SU-DHL-6 (cell line): Measurements from ENCODE around the gene CDK5RAP2.

Experiments
- H2AFZ ChIP-seq: fragments of 200-600 bp; sonication (generic); 2 replicates; pipeline ENCODE4 v1.6.1; 2014; ENCODE audit warnings: low read depth, mild to moderate bottlenecking, moderate library complexity, mixed read lengths, antibody characterized with exemption, low read length; ENCODE audit not compliant: severe bottlenecking
- H3F3A ChIP-seq: fragments of 200-600 bp; shearing (Covaris generic); 2 replicates; pipeline ENCODE4 v1.6.0; 2016; ENCODE audit warnings: antibody characterized with exemption, mild to moderate bottlenecking; ENCODE audit not compliant: insufficient read depth
- H3K27ac ChIP-seq: fragments of 200-600 bp; sonication (generic); 2 replicates; pipeline ENCODE4 v1.5.1; 2016; ENCODE audit warnings: low read depth, mild to moderate bottlenecking, low read length, moderate library complexity, mixed read lengths
- H3K27me3 ChIP-seq: fragments of 200-600 bp; sonication (generic), shearing (Covaris generic); 2 replicates; pipeline ENCODE4 v1.6.0; 2014; ENCODE audit warnings: mild to moderate bottlenecking, low read length
- H3K36me3 ChIP-seq: fragments of 200-600 bp; sonication (generic); 2 replicates; pipeline ENCODE4 v1.6.1; 2014; ENCODE audit warnings: mild to moderate bottlenecking, low read length, mixed read lengths
- H3K4me2 ChIP-seq: fragments of 300-600, 200-600 bp; shearing (Covaris generic), sonication (generic); 2 replicates; pipeline ENCODE4 v1.6.0; 2014; ENCODE audit warnings: low read length, low read depth, mild to moderate bottlenecking; ENCODE audit not compliant: poor library complexity, severe bottlenecking
- H3K4me3 ChIP-seq: fragments of 200-600 bp; sonication (generic); 2 replicates; pipeline ENCODE4 v1.5.1; 2014; ENCODE audit warnings: antibody characterized with exemption, low read length, mild to moderate bottlenecking, mixed read lengths; ENCODE audit not compliant: insufficient read depth, poor library complexity, severe bottlenecking
- H3K79me2 ChIP-seq: fragments of 200-600 bp; sonication (generic); 2 replicates; pipeline ENCODE4 v1.6.1; 2014; ENCODE audit warnings: mild to moderate bottlenecking, low read length, moderate library complexity; ENCODE audit not compliant: insufficient read depth
- H3K9ac ChIP-seq: fragments of 200-600 bp; sonication (generic); 2 replicates; pipeline ENCODE4 v1.7.0; 2014; ENCODE audit warnings: mild to moderate bottlenecking, low read length
- H3K9me2 ChIP-seq: fragments of 200-600 bp; sonication (generic); replicated peaks from 2 replicates; pipeline ENCODE4 v1.6.1; 2014; ENCODE audit warnings: low read length; ENCODE audit not compliant: insufficient read depth
- H3K9me3 ChIP-seq: fragments of 200-600 bp; sonication (generic); 2 replicates; pipeline ENCODE4 v1.6.1; 2014; ENCODE audit warnings: low read length, mixed read lengths; ENCODE audit not compliant: insufficient read depth
- H4K20me1 ChIP-seq: fragments of 200-600 bp; sonication (generic); 2 replicates; pipeline ENCODE4 v1.6.1; 2014; ENCODE audit warnings: low read depth, mild to moderate bottlenecking, antibody characterized with exemption, low read length, moderate library complexity, mixed read lengths
- CTCF ChIP-seq: fragments of 200-600 bp; sonication (generic); IDR thresholded peaks from one replicate; pipeline ENCODE4 v1.5.1; 2017; ENCODE audit warnings: antibody characterized with exemption, mild to moderate bottlenecking, low read length, moderate library complexity; ENCODE audit not compliant: insufficient read depth, poor library complexity, severe bottlenecking
- EZH2phosphoT487 ChIP-seq: fragments of 200-600 bp; sonication (generic), shearing (Covaris generic); conservative IDR thresholded peaks from 2 replicates; pipeline ENCODE4 v1.6.1; 2018; ENCODE audit warnings: mild to moderate bottlenecking, antibody characterized with exemption, low read length, moderate library complexity, mixed read lengths

CDK5RAP2 gene

DNA sequence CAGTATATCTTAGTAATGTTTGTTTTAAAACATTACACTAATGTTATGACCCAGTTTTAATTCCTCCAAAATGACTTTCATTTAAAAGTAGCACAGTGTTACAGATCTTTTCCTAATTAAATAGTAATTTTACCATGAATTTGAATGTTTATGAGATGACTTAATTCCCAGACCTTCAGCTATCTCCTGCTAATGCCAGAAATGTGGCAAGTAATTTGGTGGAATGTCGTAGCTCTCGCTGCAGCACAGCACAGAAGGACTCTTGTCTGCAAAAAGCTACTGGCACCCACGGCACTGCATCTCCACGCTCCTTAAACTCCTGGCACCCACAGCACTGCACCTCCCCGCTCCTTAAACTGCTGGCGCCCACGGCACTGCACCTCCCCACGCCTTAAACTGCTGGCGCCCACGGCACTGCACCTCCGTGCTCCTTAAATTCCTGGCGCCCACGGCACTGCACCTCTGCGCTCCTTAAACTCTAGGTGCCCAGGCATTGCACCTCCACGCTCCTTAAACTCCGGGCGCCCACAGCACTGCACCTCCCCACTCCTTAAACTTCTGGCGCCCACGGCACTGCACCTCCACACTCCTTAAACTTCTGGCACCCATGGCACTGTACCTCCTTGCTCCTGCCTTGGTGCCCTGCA, 163.1 kb downstream of the CDK5RAP2 start:
- Histone ChIP-seq H3K79me2 (no peaks in the 10 kb centered on the region), H3K36me3 (peaks cover 10% of the 10 kb centered on the region; the same call in 1 of the 2 replicates), H2AFZ (no peak overlapping the region), H4K20me1 (no peaks in the 10 kb centered on the region), H3K9me2 (no peaks in the 10 kb centered on the region), H3F3A (no peaks in the 10 kb centered on the region), H3K9ac (no peak overlapping the region), H3K9me3 (no peaks in the 10 kb centered on the region), H3K27me3 (no peaks in the 10 kb centered on the region), H3K4me2 (no peak overlapping the region), H3K4me3 (no peak overlapping the region), H3K27ac (no peak overlapping the region)
- TF ChIP-seq EZH2phosphoT487: no peak
- TF ChIP-seq CTCF: no peak

DNA sequence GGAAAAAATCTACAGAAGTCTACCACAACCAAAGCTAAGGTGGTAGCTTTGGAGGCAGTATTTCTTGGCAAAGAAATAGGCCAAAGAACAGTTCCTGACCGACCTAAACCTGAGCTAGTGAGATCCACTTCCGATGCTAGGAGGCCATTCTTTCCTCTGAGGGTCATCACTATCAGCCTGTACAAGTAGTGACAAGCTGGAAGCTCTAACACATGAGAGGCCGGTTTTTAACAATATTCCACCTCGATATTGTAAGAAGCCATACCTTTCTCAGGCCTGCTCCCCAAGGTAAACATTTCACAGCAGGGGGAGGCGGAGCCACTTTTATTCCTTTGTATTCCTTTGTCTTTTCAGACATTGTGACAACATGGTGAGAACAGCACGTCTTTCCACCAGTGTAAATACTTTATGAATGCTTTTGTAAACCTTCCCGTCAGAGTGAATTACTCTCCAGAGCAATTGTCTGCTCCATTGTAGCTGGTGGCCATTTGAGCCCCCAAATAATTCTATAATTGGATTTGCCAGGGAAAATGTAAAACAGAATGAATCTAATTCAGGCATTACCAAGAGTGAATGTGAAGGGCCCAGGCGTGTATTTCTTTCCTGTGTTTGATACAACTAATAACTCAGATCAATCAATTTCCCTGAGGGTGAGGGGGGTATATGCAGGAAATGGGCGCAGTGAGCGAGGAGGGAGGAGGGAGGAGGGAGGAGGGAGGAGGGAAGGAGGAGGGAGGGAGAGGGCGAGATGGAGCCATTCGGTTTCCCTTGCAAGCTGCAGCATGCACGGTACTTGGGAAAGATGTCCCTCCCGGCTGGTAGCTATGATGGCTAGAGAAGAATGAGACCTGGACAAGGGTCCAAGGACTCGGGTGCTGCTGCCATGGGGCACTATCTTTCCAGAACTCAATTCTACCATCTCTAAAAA, 166.6 kb downstream of the CDK5RAP2 start:
- H3K4me3 ChIP-seq: no peak overlapping the region
- H3K9me2 ChIP-seq: no peaks in the 10 kb centered on the region
- 0 out of 2 replicates have a peak, but pooled peaks cover 4% of the 10 kb centered on the region for H3K36me3 ChIP-seq
- no peaks in the 10 kb centered on the region for H3F3A ChIP-seq
- no peak for TF ChIP-seq CTCF
- no peak for TF ChIP-seq EZH2phosphoT487
- no peaks in the 10 kb centered on the region for H3K27me3 ChIP-seq
- no peaks in the 10 kb centered on the region for H3K79me2 ChIP-seq
- no peak overlapping the region for H2AFZ ChIP-seq
- no peaks in the 10 kb centered on the region for H4K20me1 ChIP-seq
- no peak overlapping the region for H3K27ac ChIP-seq
- H3K9ac ChIP-seq: no peak overlapping the region
- no peaks in the 10 kb centered on the region for H3K9me3 ChIP-seq
- no peak overlapping the region for H3K4me2 ChIP-seq

- Histone ChIP-seq H3K36me3 (0 out of 2 replicates have a peak, but pooled peaks cover 4% of the 10 kb centered on the region), H3K9me2 (no peaks in the 10 kb centered on the region), H2AFZ (no peak overlapping the region)
These were observed 167.5 kb downstream of the CDK5RAP2 start for GRCh38 chr9:120412425-120412951.

More at GRCh38 chr9:120412425-120412951, 167.5 kb downstream of the CDK5RAP2 start:
- Histone ChIP-seq H3K79me2 (no peaks in the 10 kb centered on the region), H3K9me3 (no peaks in the 10 kb centered on the region), H3K27me3 (no peaks in the 10 kb centered on the region), H4K20me1 (no peaks in the 10 kb centered on the region), H3K4me2 (no peak overlapping the region), H3K9ac (no peak overlapping the region), H3K4me3 (no peak overlapping the region), H3K27ac (no peak overlapping the region), H3F3A (no peaks in the 10 kb centered on the region)
- no peak for TF ChIP-seq CTCF
- no peak for TF ChIP-seq EZH2phosphoT487
